Epithelial cell of umbilical artery (primary cell): Measurements from ENCODE around the gene GRM4. TPM values are rescaled to one million over a fixed set of nuclear protein-coding genes. Genes with fewer than 3 reads are reported as not detected.

Source experiments
- total RNA-seq: library from RNA; depleted of rRNA; stranded (reverse); fragments of >200 nt; gene quantifications from 2 replicates; pipeline ENCODE4 v1.2.3, GENCODE V29; 2014

The GRM4 gene
- not detected in 2 replicates for total RNA-seq

GRCh38 chr6:34146021-34146782, at the start of gene GRM4:
GRM4 (minus strand) TSS chr6:34146087; CDS start chr6:34133496, 12,591 bp downstream.

Other genes starting within 250 kb of the GRM4 start
- 229 and 287 TPM in 2 replicates for gene HMGA1, start 90.8 kb upstream of the GRM4 start, total RNA-seq
- 19.5 and 39.8 TPM in 2 replicates for gene SMIM29, start 102.9 kb upstream of the GRM4 start, total RNA-seq
- gene NUDT3, start 246.6 kb upstream of the GRM4 start, total RNA-seq = 17.5 and 21.4 TPM in 2 replicates